HS-5 (cell line): Measurements from ENCODE around the gene TANGO6.
A peak's percentile ranks its signal among the peaks of the same experiment; 100 is the strongest.
"Not testable (repeated sequence)": the region's sequence is repeated elsewhere in the genome, so short reads cannot be mapped to it uniquely, and the experiment has no call there.

Experiments used
- DNase-seq: peaks from one replicate; pipeline ENCODE4 v3.0.0-alpha.2; 2012; ENCODE audit warnings: low read depth

The TANGO6 gene

GRCh38 chr16:69012906-69013305 lies 169.6 kb downstream of the TANGO6 start:
- DNase-seq = no peak

DNA sequence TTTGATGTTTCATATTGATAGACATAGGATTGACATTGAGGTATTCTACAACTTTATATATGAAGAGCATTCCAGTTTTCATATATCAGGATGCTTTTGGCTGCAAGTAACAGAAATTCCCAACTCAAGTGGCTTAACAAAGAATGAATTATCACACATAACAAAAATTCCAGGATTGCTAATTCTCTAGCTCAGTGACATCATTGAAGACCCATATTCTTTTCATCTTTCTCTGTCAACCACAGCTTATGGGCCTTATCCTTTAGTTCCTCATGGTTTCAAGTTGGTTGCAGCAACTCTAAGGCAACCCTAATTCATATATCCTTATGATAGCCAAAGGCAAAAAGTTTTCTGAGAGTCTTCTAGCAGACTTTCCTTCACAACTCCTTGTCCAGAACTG lies 170.7 kb downstream of the TANGO6 start:
- no peak for DNase-seq

- no peak for DNase-seq
Observed at GRCh38 chr16:69014811-69015210, 171.5 kb downstream of the TANGO6 start.

- DNase-seq = peak; percentile 71
Observed at GRCh38 chr16:69017036-69017783, 173.9 kb downstream of the TANGO6 start.

DNA sequence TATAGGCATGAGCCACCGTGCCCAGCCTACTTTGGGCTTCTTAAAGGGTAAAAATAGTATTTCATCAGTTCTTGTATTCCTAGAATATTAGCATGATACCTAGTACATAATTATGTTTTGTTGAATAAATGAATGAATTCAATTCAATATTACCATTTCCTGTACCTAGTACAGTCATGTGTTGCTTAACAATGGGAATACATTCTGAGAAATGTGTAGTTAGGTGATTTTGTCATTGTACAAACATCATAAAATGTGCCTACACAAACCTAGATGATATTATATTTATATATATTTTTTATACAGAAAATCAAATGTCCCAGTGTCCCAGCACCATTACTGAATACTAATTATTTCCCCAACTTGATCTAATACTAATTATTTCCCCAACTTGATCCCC lies 176.5 kb downstream of the TANGO6 start:
- DNase-seq = no peak

GRCh38 chr16:69029121-69029520 lies 185.8 kb downstream of the TANGO6 start:
- DNase-seq = no peak

GRCh38 chr16:69031877-69032301 lies 188.6 kb downstream of the TANGO6 start:
- DNase-seq = no peak

- DNase-seq = no peak
Observed at GRCh38 chr16:69033151-69033949, 190.0 kb downstream of the TANGO6 start.

- no peak for DNase-seq
Observed at GRCh38 chr16:69035375-69035774, 192.0 kb downstream of the TANGO6 start.

DNA sequence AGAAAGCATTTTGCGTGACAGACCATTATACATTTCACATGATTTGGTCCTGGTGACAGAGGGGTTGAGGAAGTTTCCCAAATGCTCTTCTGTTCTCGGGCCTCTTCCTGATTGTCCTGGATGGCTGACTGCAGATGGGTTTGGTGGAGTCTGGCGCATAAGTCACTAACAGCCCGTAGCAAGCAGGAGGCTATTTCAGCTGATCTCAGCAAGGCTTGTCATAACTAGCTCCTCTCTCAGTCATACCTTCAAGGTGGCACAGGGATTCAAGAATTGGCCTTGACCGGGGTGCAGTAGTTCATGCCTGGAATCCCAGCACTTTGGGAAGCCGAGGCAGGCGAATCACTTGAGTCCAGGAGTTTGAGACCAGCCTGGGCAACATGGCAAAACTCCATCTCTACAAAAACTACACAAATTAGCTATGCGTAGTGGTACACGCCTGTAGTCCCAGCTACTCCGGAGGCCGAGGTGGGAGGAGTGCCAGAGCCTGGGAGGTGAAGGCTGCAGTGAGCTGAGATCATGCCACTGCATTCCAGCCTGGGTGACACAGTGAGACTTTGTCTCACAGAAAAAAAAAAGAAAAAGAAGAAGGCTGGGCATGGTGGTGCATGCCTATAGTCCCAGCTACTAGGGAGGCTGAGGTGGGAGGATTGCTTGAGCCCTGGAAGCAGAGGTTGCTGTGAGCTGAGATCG lies 193.2 kb downstream of the TANGO6 start:
- no peak for DNase-seq

DNA sequence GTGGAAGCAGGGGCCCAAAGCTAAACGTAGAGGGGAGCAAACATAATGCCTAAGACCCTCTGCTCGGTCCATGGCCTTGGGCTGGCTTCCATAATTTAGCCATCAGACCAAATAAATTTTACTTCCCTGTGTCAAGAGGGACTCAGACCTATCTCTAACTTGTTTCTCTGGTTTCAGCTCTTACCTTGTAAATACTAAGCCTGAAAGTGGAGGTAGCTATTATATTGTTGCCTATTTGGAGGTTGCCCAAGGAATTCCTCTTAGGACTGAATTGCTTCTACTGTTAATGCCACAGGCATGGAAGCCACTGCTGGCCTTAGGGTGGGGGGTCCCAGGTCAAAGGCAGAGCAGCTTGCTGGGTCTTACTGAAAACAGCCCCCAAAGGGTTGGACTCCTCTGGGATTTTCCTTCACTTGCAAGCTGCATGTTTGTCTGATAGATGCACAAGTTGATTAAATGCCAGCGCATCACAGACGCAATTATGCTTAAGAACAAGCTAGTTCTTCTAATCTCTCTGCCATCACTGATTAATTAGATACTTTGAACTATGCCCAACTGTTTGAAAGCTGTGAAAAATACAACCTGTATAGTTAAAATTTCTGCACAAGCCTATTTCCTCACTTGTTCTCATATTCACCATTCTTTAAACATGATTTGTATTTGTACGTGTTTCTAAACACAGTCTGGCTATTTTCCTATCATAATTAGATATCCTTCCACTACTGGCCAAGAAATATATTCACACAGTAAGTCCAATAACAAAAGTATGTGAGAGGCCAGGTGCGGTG lies 194.2 kb downstream of the TANGO6 start:
- DNase-seq = no peak

GRCh38 chr16:69039333-69039941 lies 196.1 kb downstream of the TANGO6 start:
- DNase-seq = no peak

DNA sequence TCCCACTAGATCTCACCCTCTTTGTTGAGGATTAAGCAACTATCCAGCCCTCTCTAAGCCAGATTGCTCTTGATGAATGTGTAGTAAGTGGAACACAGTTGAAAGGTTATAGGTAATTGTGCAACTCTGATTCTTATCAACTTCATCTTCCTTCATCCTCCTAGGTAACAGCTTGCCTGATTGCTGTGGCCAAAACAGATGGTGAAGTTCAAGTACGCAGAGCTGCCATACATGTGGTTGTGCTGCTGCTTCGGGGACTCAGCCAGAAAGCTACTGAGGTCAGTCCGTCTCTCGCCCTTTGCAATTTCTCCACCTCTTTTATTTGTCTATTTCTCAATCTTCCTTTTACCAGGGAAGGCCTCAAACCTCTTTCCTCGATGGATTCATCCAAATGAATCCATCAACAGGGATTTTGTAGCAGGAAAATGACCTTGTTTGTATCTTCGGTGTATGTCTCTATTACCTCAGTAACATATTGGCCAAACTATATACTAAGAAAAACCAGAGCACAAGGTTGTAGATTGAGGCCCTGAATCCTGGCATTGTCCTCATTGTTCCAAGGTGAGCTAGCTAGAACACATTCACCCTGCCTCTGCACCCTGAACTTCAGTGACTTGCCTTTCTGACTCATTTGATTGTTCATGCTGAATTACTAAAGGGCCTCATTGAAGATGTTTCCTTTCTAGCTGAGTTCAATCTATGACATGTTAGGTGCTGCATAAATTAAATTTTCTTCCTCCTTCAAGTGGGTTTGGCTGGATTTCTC lies 197.0 kb downstream of the TANGO6 start:
- DNase-seq = no peak

- DNase-seq = no peak
Observed at GRCh38 chr16:69048328-69049120, 205.2 kb downstream of the TANGO6 start.

GRCh38 chr16:69049146-69049545 lies 205.8 kb downstream of the TANGO6 start:
- DNase-seq = no peak

DNA sequence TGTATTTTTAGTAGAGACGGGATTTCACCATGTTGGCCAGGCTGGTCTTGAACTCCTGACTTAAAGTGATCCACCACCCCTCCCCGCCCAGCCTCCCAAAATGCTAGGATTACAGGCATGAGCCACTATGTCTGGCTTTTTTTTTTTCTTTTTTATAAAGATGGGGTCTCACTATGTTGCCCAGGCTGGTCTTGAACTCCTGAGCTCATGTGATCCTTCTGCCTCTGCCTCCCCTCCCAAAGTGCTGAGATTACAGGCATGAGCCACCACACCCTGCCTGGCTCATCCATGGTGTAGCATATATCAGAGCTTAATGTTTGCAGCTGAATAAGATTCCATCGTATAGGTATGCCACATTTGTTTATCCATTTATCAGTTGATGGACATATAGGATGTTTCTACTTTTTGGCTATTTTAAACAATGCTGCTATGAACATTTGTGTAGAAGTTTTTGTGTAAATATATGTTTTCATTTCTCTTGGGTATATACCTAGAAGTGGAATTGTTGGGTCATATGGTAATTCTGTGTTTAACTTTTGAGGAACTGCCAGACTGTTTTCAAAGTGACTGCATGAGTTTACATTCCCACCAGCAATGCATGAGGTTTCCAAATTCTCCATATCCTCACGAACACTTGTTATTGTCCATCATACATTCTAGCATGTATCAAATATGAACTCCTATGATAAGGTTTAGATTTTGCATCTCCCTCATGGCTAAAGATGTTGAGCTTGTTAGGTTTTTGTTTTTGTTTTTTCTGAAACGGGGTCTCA lies 206.5 kb downstream of the TANGO6 start:
- DNase-seq = no peak

DNA sequence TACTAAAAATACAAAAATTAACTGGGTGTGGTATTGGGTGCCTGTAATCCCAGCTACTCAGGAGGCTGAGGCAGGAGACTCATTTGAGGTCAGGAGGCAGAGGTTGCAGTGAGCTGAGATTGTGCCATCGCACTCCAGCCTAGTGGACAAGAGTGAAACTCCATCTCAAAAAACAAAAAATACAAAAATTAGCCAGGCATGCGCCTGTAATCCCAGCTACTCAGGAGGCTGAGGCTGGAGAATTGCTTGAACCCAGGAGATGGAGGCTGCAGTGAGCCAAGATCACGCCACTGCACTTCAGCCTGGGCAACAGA lies 208.1 kb downstream of the TANGO6 start:
- DNase-seq = not testable (repeated sequence)

DNA sequence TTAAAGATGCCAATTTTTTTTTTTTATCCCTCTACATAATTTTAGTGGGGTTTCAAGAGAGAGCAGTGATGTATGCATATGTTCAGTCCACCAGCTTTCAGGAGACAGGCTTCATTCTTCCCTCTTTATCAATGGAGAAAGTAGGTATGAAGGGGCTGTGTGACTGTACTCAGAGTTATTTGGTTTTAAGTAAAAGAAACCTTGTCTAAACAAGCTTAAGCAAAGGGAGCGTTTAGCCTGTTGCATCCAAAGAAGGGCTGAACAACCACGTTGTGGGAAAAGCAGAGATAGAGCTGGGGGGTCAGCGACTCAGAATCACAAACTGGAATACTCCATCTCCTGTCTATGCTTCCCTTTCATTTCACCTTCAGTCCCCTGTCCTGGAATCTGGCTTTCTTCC lies 211.7 kb downstream of the TANGO6 start:
- no peak for DNase-seq

DNA sequence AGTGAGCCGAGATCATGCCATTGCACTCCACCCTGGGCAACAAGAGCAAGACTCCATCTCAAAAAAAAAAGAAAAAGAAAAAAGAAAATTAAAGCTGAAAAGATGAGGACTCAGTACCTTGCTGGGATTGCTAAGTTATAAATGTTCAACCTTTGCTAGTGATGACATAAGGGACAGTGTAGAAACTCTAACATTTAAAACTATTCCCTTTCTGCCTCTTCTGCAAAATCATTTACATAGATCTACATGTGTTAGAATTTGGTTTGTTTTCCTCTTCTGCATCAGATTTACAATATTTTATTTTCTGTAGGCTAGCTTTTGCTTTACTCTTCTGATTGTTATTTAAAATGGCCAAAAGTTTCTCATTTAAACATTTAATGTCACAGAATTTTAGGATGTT lies 212.6 kb downstream of the TANGO6 start:
- no peak for DNase-seq
